GM21576 (cell line): ENCODE results near the gene FAM114A2.
"Not testable (repeated sequence)": the region's sequence is repeated elsewhere in the genome, so short reads cannot be mapped to it uniquely, and the experiment has no call there.

Source experiments
- ATAC-seq: cut with Tn5 transposase; IDR thresholded peaks from one replicate; pipeline ENCODE4 v1.9.1; 2021; ENCODE audit warnings: mild to moderate bottlenecking, moderate library complexity; ENCODE audit not compliant: unreplicated experiment

FAM114A2 gene

DNA sequence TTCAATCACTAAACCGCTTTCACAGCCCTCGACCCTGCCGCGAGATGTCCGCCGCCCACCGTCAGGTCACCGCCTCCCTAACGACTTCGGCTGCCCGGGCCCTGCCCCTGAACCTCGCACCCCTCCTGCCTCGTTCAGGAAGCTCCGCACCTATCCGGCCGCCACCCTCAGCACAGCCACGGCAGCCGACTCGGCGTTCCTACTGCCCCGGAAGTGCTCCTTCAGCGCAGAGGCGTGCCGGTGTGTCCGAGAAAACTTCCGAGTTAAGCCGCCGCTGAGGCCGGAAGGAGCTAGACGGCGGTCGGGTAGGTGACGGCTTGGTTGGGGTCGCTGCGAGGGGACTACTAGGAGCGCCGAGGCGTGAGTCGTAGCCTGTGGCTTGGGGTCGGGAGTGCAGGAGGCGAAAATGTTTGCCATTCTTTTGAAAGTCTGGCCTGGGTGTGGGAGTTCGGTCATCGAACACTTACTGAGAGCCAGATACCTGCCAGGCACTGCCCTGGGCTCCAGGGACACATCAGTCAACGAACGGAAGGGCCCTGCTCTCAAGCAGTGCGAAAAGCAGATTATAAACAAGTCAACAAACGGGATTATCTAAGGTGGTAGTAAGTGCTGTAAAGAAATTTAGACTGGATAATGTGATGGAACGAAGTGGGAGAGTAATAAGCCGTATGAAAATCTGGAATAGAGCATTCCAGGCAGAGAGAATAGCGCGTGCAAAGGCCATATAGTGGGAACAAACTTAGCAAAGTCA, at the start of gene FAM114A2, which contains the start of gene MFAP3:
Gene FAM114A2 (minus strand): TSS at position 204 of the 751 bp plus-strand sequence. CDS start 3,957 bp downstream, outside the sequence.
Gene MFAP3 (plus strand): TSS at position 261 of the 751 bp plus-strand sequence. CDS start 10,756 bp downstream, outside the sequence.
- peak; percentile 96 for ATAC-seq

DNA sequence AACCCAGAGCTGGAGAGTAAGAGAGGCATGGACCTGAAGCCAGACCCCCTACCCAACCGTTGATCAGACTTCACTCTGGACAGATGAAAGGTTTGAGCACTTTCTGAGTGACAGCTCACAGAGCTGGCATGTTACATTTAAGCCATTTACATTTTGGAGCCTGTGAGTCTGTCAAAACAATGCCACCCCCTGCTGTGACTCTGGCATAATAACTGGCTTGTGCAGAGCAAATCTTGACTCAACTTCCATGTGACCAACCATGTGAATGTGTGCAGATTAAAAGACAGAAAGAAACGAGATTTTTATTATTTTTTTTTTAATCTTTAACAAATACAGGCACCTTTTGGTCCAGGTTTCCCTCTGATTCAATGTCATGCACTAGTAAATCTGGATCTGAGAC, 48.5 kb upstream of the FAM114A2 start:
- no peak for ATAC-seq

DNA sequence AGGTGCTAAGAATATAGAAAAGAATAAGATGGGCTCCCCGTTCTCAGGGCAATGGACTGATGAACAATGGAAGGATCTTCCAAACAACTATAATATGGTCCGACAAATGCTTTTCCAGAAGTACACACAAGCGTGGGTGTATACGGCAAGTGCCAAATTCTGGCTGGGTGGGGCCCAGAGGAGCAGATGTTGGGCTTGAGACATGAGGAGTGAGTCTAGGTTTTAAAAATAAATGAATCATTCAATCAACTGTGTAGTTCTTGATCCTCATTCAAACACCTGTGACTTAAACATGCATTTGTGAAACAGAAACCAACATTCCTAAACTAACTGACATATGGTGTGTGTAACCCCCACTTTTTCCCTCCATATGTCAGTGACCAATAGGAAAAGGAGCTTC, 47.9 kb upstream of the FAM114A2 start:
- ATAC-seq: no peak

DNA sequence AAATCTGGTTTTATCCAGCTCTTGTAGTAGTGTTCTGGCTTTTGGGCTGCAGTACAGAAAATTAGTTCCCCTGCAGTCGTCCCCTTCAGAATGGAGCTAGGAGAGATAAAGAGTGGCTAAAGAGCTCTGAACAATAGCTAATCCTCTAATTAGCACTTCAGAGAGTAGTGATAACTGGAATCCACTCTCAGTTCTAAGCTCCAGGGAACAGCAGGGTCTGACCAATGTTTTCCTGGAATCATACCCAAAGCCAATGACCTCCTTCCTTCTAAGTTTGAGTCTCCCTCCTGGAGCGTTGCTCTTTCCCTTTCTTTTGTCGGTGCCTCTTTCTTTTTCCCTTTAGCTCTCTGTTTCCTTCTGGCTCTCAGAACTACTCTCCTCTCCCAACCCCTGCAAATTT, 47.4 kb upstream of the FAM114A2 start:
- ATAC-seq: no peak

DNA sequence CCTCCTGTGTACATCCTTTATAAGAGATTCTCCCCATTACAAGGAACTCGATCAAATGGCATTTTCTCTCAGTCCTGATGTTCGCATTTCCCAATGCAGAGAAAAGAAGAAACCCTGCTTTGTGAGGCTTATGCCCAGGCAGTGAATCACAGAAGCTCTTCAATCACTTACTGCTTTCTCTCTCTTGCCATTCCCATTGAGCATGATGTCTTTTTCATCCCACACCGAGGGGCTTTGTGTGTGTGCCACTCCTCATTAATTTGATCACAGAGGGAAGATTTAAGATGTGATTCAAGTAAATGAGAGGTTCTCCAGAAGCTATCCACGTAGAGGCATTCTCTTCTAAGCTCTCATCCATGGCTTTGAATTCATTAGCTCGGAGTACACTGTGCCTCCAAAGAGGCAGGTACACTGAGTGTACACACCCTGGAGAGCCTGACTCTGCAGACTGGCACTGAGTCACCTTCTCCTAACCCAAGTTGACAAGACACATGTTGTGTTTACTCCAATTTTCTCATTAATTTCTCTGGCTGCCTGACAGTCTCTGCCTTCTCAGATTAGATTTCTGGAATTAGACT, 45.4 kb upstream of the FAM114A2 start:
- no peak for ATAC-seq

DNA sequence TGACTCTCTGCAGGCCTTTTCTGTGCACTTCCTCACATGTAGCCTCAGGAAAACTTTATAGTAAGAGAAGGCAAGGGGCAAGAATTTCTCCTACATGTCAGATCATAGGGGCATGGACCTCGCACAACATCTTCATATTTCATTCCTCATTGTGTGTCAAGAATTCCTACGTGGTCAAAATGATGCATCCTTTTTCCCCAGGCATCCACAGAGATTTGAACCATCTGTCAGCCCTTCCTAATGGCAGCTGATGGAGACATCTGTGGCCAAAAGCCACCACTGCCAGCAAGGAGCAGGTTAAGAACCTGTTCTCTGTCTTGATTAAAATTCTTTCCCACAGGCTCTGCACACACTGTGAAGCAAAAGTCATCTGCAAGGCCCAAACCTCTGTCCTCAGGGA, 42.5 kb upstream of the FAM114A2 start:
- no peak for ATAC-seq

DNA sequence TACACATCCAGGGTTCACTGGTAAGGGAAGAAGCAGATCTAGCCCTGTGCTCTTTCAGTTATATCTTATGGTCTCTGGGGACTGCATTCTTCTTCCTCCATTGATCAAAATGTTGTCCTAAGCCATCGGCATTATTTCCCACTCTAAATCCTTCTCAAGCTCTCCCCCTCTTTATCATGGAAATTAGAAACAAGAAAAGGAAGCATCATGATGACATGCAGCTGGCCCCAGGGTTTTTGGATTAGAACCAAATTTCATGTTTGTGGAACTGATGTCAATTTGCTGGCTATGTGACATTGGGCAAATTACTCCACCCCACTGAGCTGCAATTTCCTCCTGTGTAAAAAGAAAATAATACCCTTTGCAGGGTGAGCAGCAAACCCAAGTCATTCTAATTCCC, 39.6 kb upstream of the FAM114A2 start:
- ATAC-seq: no peak

DNA sequence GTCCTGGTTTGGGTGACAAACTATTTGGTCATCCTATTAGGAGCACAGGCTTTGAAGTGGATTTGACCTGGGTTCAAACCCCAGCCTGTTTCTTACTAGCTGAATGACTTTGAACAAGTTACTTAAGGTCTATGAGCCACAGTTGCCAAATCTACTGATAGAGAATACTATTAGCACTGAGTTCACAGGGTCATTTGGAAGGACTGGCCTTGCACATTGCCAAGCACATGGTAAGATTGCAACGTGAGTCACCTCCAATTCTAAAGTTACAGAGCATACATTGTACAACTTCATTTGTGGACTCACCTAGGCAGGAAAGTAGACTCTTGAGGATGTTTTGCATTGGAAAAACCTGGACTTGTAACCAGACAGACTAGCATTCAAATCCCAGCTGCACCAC, 39.0 kb upstream of the FAM114A2 start:
- no peak for ATAC-seq

DNA sequence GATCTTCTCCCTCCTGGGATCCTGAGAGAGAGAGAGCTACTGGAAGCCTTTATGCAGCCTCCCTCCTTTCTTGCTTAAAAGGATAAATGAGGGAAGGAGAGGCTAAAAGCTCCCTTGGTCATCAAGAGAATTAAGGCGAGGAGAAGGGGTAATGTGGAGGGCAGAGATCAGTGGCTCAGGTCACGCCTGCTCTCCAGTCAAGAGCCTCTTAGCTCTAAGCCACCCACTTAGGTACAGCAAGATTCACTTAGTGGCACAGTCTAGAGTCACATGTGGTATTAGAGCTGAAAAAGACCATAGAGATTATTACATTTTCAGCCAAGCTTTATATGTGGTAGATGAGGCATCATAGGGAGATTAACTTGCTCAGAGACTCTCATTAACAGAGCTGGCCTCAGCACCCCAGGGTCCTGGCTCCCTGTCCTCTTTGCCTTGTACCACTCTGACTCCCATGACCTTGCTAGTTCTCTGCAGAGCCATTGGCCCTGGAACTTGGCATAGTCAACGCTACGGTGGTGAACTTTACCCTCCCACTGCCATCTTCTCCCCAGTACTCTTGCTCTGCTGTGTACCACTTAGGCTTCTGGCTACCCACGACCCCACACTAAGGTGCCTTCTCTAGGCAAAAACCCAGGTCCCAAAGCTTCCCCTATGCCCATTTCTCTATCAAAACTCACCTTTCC, 37.7 kb upstream of the FAM114A2 start:
- no peak for ATAC-seq

DNA sequence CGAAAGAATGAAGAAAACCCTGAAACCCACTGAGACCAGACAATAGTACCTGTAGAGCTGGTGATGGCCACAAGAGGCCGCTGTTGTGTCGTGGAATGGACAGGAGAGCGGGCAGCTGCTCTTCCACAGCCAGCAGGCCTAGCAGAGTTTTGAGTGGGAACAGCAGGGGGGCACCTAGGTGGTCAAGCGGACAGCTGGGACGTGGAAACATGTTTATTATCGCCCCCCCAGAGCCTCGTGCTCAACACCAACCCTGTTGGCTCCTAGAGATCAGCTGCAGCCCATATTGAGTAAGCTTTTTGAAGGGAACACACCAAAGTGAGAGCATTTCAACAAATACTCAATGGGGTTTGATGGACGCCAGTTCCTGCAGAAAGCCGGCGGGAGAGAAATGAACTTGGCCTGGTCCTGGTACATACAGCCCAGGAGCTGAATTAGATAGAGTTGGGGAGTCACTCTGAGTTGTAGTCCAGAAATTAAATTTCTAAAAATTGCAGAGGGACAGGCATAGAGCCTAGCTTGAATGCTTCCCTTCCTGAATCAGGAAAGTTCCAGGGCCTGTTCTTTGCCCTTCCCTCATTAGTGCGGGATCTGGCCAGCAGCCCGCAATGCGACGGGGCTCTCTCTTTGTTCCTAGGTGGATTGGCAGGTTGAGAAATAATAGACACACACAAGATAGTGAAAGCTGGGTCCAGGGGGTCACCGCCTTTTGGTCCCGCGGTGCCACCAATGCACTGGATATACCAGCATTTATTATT, 33.9 kb upstream of the FAM114A2 start:
- ATAC-seq: peak; percentile 98

DNA sequence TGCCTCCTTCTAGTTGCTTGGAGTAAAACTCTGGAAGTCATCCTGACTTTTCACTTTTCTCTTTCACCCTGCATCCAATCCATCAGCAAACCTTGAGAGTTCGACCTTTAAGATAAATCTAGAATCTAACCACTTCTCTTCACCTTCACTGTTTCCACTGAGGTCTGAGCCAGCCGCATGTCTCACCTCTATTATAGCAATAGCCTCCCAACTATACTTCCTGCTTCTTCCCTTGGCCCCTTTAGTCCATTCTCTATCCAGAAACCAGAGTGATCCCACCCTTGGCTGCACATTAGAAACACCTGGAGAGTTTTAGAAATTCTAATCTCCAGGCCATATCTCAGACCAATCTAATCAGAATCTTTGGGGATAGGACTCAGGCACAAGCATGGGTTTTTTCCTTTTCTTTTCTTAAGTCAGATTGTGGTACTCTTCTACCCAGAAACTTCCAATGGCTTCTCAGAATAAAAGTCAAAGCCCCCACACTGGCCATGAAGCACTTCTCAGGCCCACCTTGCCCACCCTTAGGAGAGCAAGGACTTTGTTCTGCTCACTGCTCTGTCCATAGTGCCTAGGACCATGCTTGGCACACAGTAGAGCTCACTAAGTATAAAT, 33.2 kb upstream of the FAM114A2 start:
- no peak for ATAC-seq

DNA sequence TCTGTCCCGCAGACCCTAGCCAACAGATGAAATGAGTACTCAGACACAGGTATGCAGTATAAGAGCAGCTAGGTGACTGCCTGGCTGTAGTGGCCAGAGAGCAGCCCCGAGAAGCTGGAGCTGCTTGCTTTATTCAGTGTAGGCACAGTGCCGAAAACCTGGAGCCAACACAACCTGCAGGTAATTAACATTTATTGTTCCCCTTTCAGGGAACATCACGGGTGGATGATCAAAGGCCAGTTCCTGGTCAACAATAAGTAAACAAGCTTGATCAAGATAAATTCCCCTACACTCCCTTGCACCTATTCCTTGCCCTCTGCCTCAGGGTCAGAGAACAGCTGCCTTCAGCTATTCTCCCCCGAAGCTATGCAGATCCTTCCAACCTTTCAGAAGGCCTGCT, 31.1 kb upstream of the FAM114A2 start:
- not testable (repeated sequence) for ATAC-seq

DNA sequence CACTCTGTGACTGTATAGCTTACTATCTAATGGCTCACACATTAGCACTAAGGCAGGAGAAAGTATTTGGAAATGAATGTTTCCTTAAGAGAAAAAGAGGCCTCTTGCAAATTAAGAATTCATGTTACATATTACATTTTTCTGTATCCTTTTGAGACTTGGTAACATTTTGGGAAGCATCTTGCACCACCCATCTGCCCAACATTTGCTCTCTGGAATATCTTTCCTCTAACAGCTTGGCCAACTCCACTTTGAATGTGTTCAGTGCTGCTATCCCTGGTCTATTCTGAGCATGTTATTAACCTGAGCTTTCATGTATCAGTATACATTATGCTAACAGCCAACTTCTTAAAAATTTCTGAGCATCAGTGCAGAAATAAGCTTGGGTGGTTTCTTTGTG, 27.3 kb upstream of the FAM114A2 start:
- ATAC-seq: no peak

DNA sequence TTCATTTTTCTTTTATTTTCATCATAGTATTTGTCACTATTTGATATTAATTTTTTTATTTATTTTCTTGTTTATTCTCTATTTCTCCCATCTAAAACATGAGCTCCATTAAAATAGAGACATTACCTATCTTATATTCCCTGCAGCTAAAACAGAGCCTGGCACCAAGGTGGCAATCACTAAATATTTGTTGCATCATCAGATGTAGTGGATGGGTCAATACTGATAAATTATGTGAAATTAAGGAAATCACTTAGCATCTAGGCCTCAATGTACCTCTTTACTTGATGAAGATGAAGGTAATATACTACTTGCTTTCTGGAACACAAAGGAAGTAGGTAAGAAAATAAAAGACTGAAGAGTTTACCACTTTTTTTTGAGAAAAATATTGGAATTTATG, 24.7 kb upstream of the FAM114A2 start:
- no peak for ATAC-seq

DNA sequence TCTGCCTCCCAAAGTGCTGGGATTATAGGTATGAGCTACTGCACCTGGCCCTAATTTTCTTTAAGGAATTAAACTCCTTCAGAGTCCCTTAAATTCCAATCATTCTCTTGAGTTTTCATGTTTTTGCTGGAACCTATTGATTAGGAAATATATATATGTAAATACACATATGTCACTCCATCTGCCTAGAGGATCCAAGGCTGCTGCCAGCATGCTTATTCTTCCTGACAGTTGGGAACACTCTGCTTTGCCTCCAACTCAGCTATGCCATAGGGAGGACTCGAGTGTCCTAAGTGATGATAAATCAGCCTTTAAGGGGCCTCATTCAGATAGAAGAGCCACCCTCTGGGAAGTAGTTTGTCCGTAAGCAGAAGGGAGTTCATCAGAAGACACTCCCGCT, 21.9 kb upstream of the FAM114A2 start:
- no peak for ATAC-seq

DNA sequence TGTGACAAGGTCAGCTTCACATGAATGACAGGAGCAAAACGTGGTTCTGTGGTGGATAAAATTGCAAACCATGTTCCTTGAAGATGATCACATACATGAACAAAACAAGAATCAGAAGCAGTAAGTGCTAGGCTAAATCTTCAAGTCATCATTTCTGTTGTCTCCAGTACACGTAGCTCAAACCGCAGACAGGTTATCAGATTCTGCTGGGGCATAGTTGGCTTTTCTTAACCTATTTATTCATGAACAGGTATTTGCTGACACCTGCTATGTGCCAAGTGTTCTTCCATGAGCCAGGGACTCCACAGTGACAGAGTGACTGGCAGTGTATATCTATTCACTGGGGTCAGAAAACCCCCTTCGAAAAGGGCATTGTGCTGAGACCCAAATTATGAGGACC, 20.9 kb upstream of the FAM114A2 start:
- no peak for ATAC-seq

DNA sequence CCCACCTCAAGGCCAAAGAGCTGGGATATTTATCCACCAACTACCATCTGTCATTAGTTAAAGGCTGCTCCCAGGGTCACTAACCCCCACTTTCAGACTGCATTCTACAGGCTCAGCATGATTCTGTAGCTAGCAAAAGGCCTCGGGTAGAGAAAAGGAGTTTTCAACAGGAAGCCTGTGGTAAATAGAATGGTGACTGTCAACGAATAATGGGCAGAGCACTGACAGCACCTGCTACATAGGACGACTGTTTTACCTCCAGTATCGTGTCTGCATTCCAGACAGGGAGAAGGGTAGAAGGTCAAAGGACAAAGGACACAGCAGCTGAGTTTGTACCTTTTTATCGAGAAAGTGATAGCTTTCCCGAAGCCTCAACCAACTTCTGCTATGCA, 20.3 kb upstream of the FAM114A2 start:
- ATAC-seq: peak; percentile 53

DNA sequence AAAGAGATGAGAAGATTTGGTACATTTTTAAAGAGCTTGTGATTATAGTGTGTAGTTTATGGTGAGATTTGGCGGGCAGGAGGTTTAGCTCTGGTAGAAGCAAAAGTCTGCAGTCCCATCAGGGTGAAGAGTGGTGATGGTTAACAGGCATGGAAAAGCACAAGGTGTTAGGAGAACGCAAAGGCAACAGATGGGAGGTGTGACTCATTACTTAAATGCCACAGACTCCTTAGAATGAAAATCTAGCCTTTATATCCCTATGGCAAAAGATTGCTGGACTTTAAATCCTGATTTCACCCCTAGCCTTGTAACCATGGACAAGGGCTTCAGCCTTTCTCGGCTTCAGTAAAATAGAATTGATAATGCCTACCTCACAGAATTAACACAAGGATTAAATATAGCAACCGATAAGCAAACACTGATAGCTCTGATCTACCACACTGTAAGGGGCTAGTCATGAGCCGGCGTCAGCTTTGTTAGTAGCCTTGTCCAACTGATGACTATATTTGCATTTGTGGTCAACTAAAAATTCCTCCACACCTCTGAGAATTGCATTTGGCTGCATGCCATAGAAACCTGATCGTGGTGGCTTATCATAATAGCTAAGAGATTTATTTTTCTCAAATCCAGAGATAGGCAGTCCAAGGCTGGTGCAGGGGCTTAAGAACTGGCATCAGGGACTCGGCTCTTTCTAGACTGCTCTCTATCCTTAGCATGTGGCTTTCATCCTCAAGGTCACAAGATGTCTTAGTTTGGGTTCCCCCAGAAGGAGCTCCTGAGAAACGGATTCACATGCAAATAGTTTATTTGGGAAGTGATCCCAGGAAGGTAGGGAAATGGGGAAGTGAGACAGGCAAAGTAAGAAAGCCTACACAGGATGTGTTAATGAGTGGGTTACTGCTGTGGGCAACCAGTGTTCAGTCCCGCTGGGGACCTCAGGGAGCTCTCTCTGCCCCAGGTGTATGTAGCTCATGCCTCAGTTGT, 19.6 kb upstream of the FAM114A2 start:
- peak; percentile 49 for ATAC-seq

DNA sequence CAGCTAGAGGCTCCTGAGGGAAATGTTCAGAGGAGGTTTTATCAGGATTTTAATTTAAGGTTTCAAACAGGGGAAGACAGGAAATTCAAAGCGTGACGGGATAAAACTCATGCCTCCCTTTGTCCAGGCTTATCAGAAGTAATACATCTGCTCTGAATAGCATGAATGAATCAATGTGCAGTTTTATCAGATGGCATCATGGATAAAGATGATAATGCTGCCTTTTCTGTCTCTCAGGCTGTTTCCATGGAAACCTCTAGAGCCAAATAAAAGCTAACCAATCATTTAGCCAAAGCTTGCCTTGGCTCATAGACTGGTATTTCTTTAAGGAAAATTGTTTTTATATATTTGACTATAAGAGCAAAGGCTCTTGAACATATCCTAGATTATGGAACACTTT, 16.5 kb upstream of the FAM114A2 start:
- ATAC-seq: no peak

DNA sequence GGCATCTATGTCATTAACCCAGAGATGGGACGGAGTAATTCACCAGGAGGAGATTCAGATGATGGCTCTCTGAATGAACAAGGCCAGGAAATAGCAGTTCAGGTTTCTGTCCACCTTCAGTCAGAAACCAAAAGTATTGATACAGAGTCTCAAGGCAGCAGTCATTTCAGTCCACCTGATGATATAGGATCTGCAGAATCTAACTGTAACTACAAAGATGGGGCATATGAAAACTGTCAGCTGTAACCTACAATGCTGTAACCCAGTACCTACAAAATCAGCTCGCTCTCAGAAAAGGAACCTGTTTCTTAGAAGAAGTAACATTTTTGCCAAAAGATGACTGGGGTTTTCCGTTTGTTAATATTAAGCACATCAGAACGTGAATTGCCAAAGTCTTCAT, 14.8 kb upstream of the FAM114A2 start:
- ATAC-seq: no peak
